HepG2 (cell line): ENCODE data around the gene CDK5R1. TPM values are rescaled to one million over a fixed set of nuclear protein-coding genes. Genes with fewer than 3 reads are reported as not detected.

ENCODE experiments used
- ATAC-seq: fragments of 200-7000 bp; cut with Tn5 transposase; 3 replicates; pipeline ENCODE4 v1.9.1; 2020; ENCODE audit warnings: mild to moderate bottlenecking, moderate library complexity
- BruUV-seq: library from RNA; stranded (reverse); fragments of 400-500 nt; replicated peaks from 2 replicates; lab custom pipeline; 2021; lab: Mats Ljungman, UMichigan
- CTCF ChIA-PET: fragments of 300-600 bp; formaldehyde crosslinking; extraction: SDS; loops from one replicate; lab custom pipeline; 2021; ENCODE audit warnings: low total read pairs, inconsistent platforms, low intra/inter-chr PET ratio; lab: Yijun Ruan, JAX
- POLR2A ChIA-PET: fragments of 350-600 bp; sonication (Branson Sonifier 250); formaldehyde crosslinking; loops from one replicate; lab custom pipeline; 2020; ENCODE audit warnings: antibody characterized with exemption, inconsistent platforms; lab: Yijun Ruan, JAX
- DNase-seq: peaks from one replicate; pipeline ENCODE4 v3.0.0-alpha.2; 2015; ENCODE audit warnings: low spot score
- FAIRE-seq: peaks from 3 replicates; lab custom pipeline; 2011; peaks lifted over from hg19 to GRCh38; lab: Jason Lieb, UNC
- H2AFZ ChIP-seq: one replicate; pipeline ENCODE4 v1.6.1; 2011; ENCODE audit warnings: low read length, inconsistent platforms
- H3K27ac ChIP-seq: fragments of 300-600 bp; 3 replicates; pipeline ENCODE4 v1.8.0; 2011; ENCODE audit warnings: mixed run types, mild to moderate bottlenecking, mixed read lengths, low read length, inconsistent platforms; ENCODE audit not compliant: insufficient read depth; ENCODE audit errors: extremely low read length
- H3K27me3 ChIP-seq, 2 experiments: fragments of 200-600 bp in 1 of 2; 2 replicates in 1 of 2; 3 replicates in 1 of 2; pipeline versions ENCODE4 v1.6.0 to v1.8.0; 2011; ENCODE audit warnings: low read length in 2 of 2, mild to moderate bottlenecking in 2 of 2, moderate library complexity in 2 of 2, inconsistent platforms in 1 of 2; ENCODE audit not compliant: insufficient read depth in 2 of 2, control insufficient read depth in 1 of 2
- H3K36me3 ChIP-seq, 2 experiments: fragments of 200-600 bp in 1 of 2; replicated peaks in 1 of 2; 2 replicates in 1 of 2; 3 replicates in 1 of 2; pipeline versions ENCODE4 v1.5.1 to v1.8.0; 2011; ENCODE audit warnings: low read length in 2 of 2, inconsistent platforms in 1 of 2; ENCODE audit not compliant: insufficient read depth in 2 of 2, control insufficient read depth in 1 of 2
- H3K4me1 ChIP-seq: 2 replicates; pipeline ENCODE4 v1.5.1; 2012; ENCODE audit warnings: low read length, inconsistent platforms; ENCODE audit not compliant: insufficient read depth
- H3K4me2 ChIP-seq: 2 replicates; pipeline ENCODE4 v1.6.0; 2011; ENCODE audit warnings: low read depth, low read length, inconsistent platforms
- H3K4me3 ChIP-seq, 3 experiments: fragments of 200-600 bp in 1 of 3; sonication (generic), shearing (Covaris generic) in 1 of 3; replicated peaks in 1 of 3; 2 replicates each; pipeline ENCODE4 v1.5.1; 2011 to 2016; ENCODE audit warnings: low read length in 3 of 3, inconsistent platforms in 2 of 3, low read depth in 2 of 3, mild to moderate bottlenecking in 2 of 3, control low read depth in 1 of 3, mixed read lengths in 1 of 3; ENCODE audit not compliant: insufficient read depth in 1 of 3
- H3K79me2 ChIP-seq: one replicate; pipeline ENCODE4 v1.6.1; 2011; ENCODE audit warnings: low read length, inconsistent platforms; ENCODE audit not compliant: insufficient read depth
- H3K9ac ChIP-seq: 2 replicates; pipeline ENCODE4 v1.6.0; 2011; ENCODE audit warnings: mild to moderate bottlenecking, low read depth, low read length, inconsistent platforms; ENCODE audit not compliant: insufficient read depth
- H3K9me3 ChIP-seq: 2 replicates; pipeline ENCODE4 v1.5.1; 2012; ENCODE audit warnings: mild to moderate bottlenecking, low read length
- H4K20me1 ChIP-seq: 2 replicates; pipeline ENCODE4 v1.6.0; 2011; ENCODE audit warnings: inconsistent platforms, mild to moderate bottlenecking, low read length, moderate library complexity; ENCODE audit not compliant: insufficient read depth
- AGO1 ChIP-seq: fragments of 200-400 bp; formaldehyde crosslinking; IDR thresholded peaks from 2 replicates; pipeline ENCODE4 v1.6.1; 2017; ENCODE audit warnings: mild to moderate bottlenecking, low read depth, low read length, moderate library complexity; ENCODE audit not compliant: poor library complexity, severe bottlenecking
- CBX2 ChIP-seq, 2 experiments: fragments of 200-600 bp in 1 of 2; sonication (generic); formaldehyde crosslinking in 1 of 2; IDR thresholded peaks; 2 replicates each; pipeline versions ENCODE4 v1.7.0 to v1.8.1; 2018 to 2022; ENCODE audit warnings: low read depth in 2 of 2, low read length in 1 of 2, mild to moderate bottlenecking in 1 of 2, missing genetic modification reagents in 1 of 2
- ERF ChIP-seq: IDR thresholded peaks from 2 replicates; pipeline ENCODE4 v1.6.1; 2018; ENCODE audit warnings: missing biosample characterization, missing genetic modification reagents
- TCF7 ChIP-seq: sonication (generic); IDR thresholded peaks from 2 replicates; pipeline ENCODE4 v1.6.1; 2016; ENCODE audit warnings: antibody characterized with exemption, low read depth
- ZNF160 ChIP-seq: sonication (generic); formaldehyde crosslinking; IDR thresholded peaks from 2 replicates; pipeline ENCODE4 v1.8.0; 2022; ENCODE audit warnings: mild to moderate bottlenecking, inconsistent platforms, missing genetic modification reagents
- ZNF570 ChIP-seq: sonication (generic); formaldehyde crosslinking; IDR thresholded peaks from 2 replicates; pipeline ENCODE4 v1.4.0; 2020; ENCODE audit warnings: mild to moderate bottlenecking, missing genetic modification reagents, borderline replicate concordance
- ZNF816 ChIP-seq: sonication (generic); formaldehyde crosslinking; IDR thresholded peaks from 2 replicates; pipeline ENCODE4 v1.8.0; 2022; ENCODE audit warnings: missing genetic modification reagents, mild to moderate bottlenecking, borderline replicate concordance
- WGBS: methylation state at CpG from one replicate; pipeline ENCODE4 v1.1.6; 2017; ENCODE audit warnings: low lambda C conversion rate; 5-methylcytosine and 5-hydroxymethylcytosine counted together
- in situ Hi-C: cut with HindIII; loops from 2 replicates; pipeline ENCODE4 v1.10.0; 2017; ENCODE audit warnings: low pct_unique_long_range_greater_than_20kb; ENCODE audit not compliant: extremely low pct_ligation_motif_present
- intact Hi-C: fragments of 100-400 bp; cut with micrococcal nuclease; formaldehyde crosslinking; loops from one replicate; pipeline ENCODE4 v1.10.0; 2022; ENCODE audit not compliant: unreplicated experiment
- polyA plus RNA-seq, 8 experiments: library from polyadenylated mRNA; depleted of rRNA in 3 of 8; stranded (reverse) in 7 of 8; unstranded in 1 of 8; fragments of >200 nt; fragmentation: Illumina TruSeq in 4 of 8; extraction: Trizol in 4 of 8; gene quantifications; 2 replicates each; pipeline versions ENCODE4 v1.2.1 to v1.2.3, GENCODE V29; 2011 to 2016; ENCODE audit warnings: low read depth in 4 of 8, missing spikeins in 1 of 8, mixed read lengths in 1 of 8; ENCODE audit not compliant: insufficient read depth in 1 of 8
- total RNA-seq, 5 experiments: library from RNA; depleted of rRNA; stranded (reverse); fragments of >200 nt; fragmentation: Illumina TruSeq; extraction: Trizol; gene quantifications; 2 replicates each; pipeline ENCODE4 v1.2.3, GENCODE V29; 2016; ENCODE audit warnings: low read depth in 1 of 5
- TF ChIP-seq, protein P1 (sequence below): sonication (generic); formaldehyde crosslinking; IDR thresholded peaks from 2 replicates; pipeline ENCODE4 v1.4.0; 2020; ENCODE audit warnings: missing genetic modification reagents

Gene CDK5R1
- total and polyA plus RNA-seq, 2 of the 13 experiments (the other 11 are each of a cell fraction or from before 2014, with no cell fraction given), result 1.1 to 3.9 TPM

GRCh38 chr17:32470405-32471167, 16.2 kb upstream of the CDK5R1 start:
- FAIRE-seq (no peak), ATAC-seq (no peak), DNase-seq (no peak)
- 96% methylated on average over 6 of the region's 6 CpGs for WGBS
- Histone ChIP-seq H2AFZ (no peak overlapping the region), H3K4me3 (no peak overlapping the region), H3K4me1 (no peaks in the 10 kb centered on the region), H3K4me2 (no peak overlapping the region), H3K27me3 (no peaks in the 10 kb centered on the region), H3K79me2 (no peaks in the 10 kb centered on the region), H3K27ac (no peak overlapping the region), H3K36me3 (peaks cover 25 to 91% of the 10 kb centered on the region in 2 experiments), H3K9ac (no peak overlapping the region), H3K9me3 (no peaks in the 10 kb centered on the region), H4K20me1 (no peaks in the 10 kb centered on the region)
- BruUV-seq, result no TSS peak
- ChIA-PET CTCF (no interaction called here), POLR2A (no interaction called here)
- in situ Hi-C loops, result no loop called here
- intact Hi-C loops, result no loop called here
- TF ChIP-seq ERF (CRISPR knock-in tag), result no peak
- TF ChIP-seq ZNF160 (CRISPR knock-in tag), result no peak
- TF ChIP-seq, protein P1, sequence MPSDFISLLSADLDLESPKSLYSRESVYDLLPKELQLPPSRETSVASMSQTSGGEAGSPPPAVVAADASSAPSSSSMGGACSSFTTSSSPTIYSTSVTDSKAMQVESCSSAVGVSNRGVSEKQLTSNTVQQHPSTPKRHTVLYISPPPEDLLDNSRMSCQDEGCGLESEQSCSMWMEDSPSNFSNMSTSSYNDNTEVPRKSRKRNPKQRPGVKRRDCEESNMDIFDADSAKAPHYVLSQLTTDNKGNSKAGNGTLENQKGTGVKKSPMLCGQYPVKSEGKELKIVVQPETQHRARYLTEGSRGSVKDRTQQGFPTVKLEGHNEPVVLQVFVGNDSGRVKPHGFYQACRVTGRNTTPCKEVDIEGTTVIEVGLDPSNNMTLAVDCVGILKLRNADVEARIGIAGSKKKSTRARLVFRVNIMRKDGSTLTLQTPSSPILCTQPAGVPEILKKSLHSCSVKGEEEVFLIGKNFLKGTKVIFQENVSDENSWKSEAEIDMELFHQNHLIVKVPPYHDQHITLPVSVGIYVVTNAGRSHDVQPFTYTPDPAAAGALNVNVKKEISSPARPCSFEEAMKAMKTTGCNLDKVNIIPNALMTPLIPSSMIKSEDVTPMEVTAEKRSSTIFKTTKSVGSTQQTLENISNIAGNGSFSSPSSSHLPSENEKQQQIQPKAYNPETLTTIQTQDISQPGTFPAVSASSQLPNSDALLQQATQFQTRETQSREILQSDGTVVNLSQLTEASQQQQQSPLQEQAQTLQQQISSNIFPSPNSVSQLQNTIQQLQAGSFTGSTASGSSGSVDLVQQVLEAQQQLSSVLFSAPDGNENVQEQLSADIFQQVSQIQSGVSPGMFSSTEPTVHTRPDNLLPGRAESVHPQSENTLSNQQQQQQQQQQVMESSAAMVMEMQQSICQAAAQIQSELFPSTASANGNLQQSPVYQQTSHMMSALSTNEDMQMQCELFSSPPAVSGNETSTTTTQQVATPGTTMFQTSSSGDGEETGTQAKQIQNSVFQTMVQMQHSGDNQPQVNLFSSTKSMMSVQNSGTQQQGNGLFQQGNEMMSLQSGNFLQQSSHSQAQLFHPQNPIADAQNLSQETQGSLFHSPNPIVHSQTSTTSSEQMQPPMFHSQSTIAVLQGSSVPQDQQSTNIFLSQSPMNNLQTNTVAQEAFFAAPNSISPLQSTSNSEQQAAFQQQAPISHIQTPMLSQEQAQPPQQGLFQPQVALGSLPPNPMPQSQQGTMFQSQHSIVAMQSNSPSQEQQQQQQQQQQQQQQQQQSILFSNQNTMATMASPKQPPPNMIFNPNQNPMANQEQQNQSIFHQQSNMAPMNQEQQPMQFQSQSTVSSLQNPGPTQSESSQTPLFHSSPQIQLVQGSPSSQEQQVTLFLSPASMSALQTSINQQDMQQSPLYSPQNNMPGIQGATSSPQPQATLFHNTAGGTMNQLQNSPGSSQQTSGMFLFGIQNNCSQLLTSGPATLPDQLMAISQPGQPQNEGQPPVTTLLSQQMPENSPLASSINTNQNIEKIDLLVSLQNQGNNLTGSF (CRISPR knock-in tag), result no peak
- TF ChIP-seq CBX2 (IDR thresholded peaks at IDR 0.05; ENCODE audit: low read depth, low read length), result no peak
- TF ChIP-seq CBX2 (CRISPR knock-in tag; IDR thresholded peaks at IDR 0.05; ENCODE audit: low read depth), result no peak
- no peak for TF ChIP-seq ZNF570 (CRISPR knock-in tag)
- TF ChIP-seq ZNF816, result no peak
- no peak for TF ChIP-seq AGO1
- TF ChIP-seq TCF7, result no peak
